ENCODE measurements around the gene SMYD3.
"Not testable (repeated sequence)": the region's sequence is repeated elsewhere in the genome, so short reads cannot be mapped to it uniquely, and the experiment has no call there.

The SMYD3 gene

GRCh38 chr1:246416261-246416660 is 90.8 kb downstream of the SMYD3 start:
- DNase-seq (ENCODE audit: low read depth), result no peak

DNA sequence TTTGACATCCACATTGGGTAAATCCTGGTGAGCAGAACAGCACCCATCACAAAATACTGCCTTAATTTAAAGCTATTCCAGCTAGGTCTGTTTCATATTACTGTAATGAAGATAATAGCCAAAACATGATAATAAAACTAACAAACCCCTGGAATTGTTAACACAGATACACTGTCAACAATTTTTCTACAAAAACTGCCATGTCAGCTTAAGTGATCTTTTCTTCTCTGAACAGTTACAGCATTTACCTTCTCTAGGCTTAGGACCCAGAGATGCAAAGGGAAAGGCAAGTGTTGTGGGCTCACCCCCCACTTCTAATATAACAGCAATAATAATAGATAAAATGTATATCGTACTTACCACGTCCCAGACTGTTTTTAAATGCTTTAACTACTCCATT is 92.1 kb downstream of the SMYD3 start:
- no peak for DNase-seq (ENCODE audit: low read depth)

DNA sequence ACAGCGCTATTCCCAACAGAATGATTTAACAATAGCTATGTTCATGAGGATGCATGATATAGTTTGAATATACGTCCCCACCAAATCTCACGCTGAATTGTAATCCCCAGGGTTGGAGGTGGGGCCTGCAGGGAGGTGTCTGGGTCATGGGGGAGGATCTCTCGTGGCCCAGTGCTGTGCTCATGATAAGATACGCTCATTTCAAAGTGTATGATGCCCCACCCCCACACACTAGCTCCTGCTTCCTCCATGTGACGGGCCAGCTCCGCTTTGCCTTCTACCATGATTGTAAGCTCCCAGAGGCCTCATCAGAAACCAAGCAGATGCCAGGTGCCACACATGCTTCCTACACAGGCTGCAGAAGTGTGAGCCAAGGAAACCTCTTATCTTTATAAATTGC is 93.6 kb downstream of the SMYD3 start:
- no peak for DNase-seq (ENCODE audit: low read depth)

DNA sequence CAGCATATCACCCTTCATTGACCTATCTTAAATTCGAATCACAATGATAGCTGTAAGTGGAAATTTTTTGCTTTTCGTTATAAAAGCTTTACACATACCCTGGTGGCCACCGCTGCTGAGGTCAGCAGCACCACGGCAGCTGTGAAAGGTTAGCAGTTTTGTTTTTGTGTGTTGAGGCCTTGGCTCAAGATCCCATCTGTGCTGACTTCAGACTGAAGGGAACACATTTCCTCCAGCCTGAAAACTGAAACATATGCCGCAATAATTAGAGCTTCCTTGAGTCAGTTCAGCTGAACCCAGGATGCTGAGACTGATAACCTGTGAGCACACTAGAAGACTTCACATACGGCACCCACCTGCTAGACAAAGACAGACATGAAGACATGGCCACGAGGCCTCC is 103.0 kb downstream of the SMYD3 start:
- DNase-seq (ENCODE audit: low read depth), result no peak

DNA sequence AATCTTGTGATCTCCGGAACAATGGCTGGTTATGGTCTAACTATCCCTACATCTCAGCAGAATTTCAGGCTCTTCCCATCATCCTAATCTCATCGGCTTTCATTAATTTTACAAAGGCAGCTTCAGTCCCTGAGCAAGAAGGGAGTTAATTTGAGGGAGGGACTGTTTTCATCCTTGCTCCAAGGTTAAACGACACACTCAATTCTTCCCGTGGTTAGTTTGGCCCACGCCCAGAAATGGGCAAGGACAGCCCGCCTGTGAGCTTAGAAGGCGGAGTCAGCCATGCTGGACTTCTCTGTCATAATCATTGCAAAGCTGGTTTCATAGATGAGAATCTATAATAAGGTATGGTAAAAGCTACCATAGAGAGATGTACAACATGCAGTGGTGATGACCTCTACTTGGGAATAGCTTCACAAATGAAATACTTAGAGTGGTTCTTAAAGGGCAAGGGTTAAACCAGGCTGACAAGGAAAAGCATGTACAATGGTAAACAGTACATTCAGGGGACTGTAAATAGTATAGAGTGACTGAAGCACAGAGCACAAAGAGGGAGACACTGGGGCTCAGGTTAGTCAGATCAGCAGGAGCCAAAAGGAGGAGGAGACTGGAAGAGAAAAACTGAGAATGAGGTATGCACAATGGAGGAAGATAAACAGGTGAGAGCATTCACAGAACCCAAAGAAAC is 108.8 kb downstream of the SMYD3 start:
- DNase-seq (ENCODE audit: low read depth), result no peak

DNA sequence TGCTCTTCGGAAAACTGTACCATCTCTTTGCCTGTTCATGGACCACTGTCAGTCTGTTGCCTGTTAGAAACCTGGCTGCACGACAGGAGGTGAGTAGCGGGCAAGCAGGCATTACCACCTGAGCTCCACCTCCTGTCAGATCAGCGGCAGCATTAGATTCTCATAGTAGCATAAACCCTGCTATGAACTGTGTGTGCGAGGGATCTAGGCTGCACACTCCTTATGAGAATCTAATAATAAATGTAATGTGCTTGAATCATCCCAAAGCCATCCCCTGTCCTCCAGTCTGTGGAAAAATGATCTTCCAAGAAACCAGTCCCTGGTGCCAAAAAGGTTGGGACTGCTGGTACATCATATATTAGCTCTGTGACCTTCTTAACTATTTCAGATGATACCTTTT is 110.0 kb downstream of the SMYD3 start:
- no peak for DNase-seq (ENCODE audit: low read depth)

DNA sequence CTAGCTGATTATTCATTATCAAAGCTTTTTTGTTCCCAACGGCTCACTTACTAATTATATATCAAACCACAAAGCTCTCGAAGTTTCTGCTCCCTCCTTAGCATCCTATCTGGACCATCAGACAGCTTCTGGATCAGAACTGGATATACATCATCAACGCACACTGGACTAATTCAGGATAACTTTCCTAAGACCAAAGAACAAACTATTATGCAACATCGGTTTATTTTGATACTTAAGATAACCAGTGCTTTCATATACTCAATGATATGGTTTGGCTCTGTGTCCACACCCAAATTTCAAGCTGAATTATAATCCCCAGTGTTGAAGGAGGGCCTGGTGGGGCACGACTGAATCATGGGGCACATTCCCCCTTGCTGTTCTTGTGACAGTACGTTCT is 110.8 kb downstream of the SMYD3 start:
- no peak for DNase-seq (ENCODE audit: low read depth)

DNA sequence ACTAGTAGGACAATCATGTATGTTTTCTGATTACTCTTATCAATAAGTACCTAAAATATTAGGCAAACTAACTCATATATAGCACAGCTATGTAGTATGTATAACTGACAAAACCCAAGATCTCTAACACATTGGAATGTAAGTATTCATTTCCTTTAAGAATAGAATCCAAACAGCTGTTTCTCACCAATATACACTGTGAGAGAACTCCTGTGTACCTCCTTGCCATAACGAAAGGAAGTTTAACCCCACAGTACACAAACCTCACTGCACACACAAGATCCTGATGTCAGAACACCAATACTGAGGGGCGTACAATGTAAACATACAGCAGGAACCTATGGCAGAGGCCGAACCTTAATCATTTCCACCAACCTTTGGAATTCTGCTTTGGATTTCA is 113.0 kb downstream of the SMYD3 start:
- no peak for DNase-seq (ENCODE audit: low read depth)

GRCh38 chr1:246390855-246391254 is 116.2 kb downstream of the SMYD3 start:
- DNase-seq (ENCODE audit: low read depth), result no peak

DNA sequence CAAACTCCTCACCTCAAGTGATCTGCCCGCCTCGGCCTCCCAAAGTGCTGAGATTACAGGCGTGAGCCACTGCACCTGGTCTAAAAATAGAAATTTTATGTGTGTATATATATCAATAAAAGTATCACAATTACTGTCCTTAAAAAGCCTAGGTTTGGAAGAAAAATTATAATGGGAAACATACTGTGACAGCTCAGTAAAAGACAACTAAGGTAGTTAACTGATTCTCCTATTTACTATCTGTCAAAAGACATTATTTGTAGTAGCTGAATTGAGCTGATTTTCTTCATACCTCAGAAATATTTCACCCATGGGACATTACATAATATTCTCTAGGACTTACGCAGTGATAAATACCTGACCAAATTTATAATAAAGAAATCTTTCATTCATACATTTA is 122.5 kb downstream of the SMYD3 start:
- DNase-seq (ENCODE audit: low read depth), result no peak

DNA sequence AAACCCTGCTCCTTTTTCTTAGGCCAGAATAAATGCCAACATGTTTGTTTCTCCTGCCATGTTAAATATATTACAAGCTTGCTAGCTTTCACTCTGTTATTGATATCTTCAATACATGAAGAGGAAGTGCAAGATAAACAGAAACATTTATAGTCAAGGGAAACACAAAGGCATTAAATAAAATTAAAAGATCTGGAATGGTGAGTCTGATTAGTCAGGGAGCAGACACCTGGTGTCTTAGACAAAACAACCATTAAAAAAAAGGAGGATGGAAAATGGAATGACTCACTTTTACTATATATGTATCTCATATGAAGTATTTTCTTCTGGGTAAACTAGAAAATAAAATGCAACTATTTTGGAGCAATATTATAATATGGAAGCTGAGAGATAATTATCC is 123.3 kb downstream of the SMYD3 start:
- no peak for DNase-seq (ENCODE audit: low read depth)

- DNase-seq (ENCODE audit: low read depth), result no peak
Observed at GRCh38 chr1:246383239-246383589, 123.9 kb downstream of the SMYD3 start.

DNA sequence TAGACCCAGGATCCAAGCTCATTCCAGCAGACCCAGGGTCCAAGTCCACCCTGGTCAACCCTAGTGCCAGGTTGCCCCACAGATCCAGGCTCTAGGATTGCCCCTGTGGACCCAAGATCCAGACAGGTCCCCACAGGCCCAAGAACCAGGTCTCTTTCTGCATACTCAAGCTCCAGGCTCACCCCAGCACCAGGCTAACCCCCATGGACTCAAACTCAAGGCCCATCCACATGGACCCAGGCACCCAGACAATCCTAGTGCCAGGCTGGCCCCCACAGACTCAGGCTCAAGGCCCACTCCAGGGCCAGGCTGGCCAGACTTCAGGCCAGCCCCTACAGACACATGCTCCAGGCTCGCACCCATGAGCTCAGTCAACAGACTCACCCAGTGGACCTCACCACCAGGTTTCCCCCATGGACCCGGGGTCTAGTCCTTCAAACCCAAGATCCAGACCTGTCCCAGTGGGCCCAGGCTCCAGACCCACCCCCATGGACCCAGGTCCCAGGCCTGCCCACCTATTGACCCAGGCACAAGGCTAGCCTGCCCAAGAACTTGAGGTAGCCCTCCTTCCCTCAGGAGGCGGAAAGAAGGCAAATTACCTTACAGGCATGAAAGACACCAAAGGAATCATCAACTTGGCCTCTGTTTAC is 124.4 kb downstream of the SMYD3 start:
- DNase-seq (ENCODE audit: low read depth), result no peak

- no peak for DNase-seq (ENCODE audit: low read depth)
Observed at GRCh38 chr1:246381452-246381851, 125.6 kb downstream of the SMYD3 start.

DNA sequence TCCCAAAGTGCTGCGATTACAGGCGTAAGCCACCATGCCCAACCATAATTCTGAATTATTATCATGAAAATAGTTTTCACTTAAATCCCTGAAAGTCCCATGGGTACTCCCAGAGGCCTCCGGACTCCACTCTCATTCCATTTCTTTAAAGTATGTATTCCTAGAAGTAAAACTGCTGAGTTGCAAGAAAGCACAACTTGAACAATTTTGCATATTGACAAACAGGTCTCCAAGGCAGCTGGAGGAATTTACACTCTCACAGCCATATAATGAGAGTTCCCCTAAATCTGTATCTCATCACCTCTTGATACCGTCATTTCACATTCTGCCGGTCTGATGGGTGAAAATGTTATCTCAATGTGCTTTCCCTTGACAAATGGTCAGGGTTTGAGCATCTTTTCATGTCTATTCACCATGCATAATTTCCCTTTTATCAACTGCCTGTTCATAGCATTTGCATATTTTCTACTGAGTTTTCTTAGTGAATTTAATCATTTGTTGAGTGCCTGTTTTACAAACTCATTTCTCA is 129.4 kb downstream of the SMYD3 start:
- no peak for DNase-seq (ENCODE audit: low read depth)

DNA sequence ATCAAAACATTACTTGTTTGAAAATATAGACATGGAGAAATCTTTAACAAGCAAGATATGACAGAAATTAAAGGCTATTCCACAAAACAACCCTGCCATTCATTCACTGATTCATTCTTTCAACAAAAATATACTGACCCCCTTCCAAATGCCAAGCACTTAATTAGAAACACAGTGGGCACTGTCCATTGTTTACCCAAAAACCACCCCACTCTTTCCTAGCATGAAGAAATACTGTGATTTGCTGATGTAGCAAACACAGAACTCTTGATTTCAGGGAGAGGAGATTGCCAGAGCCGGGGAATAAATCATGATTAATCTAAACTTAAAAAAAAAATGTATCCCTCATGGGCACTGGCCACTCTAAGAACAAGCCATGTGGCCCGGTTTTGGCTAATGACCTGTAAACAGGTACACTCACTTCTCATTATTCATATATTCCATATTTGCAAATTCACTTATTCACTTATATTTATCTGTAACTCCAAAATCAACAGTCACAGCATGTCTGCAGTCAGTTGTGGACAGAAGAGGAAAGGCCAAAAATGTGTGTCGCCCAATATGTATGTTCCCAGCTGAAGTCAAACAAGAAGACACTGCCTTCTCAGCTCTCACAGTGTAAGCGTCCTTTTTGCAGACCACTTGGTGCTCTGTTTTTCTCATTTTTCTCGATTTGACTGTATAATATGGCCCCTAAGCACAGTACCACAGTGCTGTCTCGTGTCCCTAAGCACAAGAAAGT is 133.1 kb downstream of the SMYD3 start:
- no peak for DNase-seq (ENCODE audit: low read depth)

- DNase-seq (ENCODE audit: low read depth), result no peak
Observed at GRCh38 chr1:246372559-246372958, 134.5 kb downstream of the SMYD3 start.

- no peak for DNase-seq (ENCODE audit: low read depth)
Observed at GRCh38 chr1:246367041-246367440, 140.0 kb downstream of the SMYD3 start.

GRCh38 chr1:246365708-246366107 is 141.4 kb downstream of the SMYD3 start:
- DNase-seq (ENCODE audit: low read depth), result no peak

DNA sequence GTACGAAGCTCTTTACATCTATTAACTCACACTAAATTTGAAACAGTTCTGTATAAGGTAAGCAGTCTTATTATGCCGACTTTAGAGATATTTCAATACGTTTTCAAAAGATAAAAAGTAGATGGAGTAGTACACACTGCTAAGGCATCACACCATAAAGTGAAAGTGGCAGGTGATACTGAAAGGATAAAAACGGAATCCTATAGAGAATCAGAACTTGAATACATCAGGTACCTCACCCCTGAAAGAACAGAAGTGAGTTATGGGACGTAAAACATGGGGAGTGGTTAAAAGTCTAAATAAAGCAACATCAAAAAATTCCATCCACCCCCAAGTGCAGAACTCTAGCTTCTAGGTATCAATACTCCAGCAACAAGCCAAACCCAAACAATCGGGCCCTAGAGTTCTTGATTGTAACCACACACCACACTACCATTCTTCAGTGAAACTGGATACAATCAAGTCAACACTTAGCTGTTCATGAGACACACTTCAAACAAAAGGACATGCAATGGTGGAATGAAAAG is 142.6 kb downstream of the SMYD3 start:
- no peak for DNase-seq (ENCODE audit: low read depth)

DNA sequence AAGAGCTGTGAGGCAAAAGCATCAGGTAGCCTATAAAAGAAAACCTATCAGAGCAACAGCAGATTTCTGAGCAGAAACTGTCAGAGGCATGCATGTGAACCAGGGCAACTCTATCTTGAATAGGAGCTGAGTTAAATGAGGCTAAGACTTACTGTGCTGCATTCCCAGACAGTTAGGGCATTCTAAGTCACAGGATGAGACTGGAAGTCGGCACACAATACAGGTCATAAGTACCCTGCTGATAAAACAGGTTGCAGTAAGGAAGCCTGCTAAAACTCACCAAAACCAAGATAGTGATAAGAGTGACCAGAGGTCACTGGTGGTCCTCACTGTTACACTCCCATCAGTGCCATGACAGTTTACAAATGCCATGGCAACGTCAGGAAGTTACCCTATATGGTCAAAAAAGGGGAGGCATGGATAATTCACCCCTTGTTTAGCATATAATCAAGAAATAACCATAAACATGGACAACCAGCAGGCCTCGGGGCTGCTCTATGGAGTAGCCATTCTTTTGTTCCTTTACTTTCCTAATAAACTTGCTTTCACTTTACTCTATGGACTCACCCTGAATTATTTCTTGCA is 150.0 kb downstream of the SMYD3 start:
- not testable (repeated sequence) for DNase-seq (ENCODE audit: low read depth)

DNA sequence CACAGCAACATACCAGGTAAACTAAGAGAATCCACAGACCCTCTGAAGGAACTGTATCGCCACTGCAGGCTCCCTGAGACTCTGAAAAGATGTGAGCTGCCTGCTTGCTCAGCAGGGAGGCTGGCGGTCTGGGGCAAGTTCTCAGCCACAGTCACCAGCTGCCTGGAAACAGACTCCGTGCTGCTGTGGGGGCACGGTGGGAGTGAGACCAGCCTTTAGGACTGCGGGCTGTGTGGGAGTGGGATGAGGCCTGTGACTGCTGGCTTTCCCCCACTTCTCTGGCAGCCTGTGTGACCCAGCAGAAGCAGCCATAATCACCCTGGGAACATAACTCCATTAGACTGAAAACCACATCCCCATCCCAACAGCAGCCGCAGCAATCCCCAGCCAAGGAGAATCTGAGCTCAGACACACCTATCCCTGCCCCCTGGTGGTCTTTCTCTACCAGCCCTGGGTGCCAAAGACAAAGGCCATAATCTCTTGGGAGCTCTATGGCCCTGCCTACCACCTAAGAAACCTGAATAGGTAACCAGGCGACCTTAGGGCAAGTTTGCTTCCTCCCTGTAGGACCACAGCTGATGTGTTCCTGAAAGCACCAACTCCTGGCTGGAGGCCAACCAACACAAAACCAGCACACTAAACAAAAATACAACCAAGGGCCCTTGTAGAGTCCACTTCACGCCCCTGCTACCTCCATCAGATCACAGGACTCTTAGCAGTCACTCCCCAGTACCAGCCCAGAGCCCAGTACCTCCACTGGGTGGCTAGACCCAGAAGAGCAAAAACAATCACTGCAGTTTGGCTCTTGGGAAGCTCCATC is 151.5 kb downstream of the SMYD3 start:
- DNase-seq (ENCODE audit: low read depth), result no peak

Data from activated T-cell treated with anti-CD3 and anti-CD28 coated beads for 48 hours (primary cell).